ENCODE measurements around the gene PTPRN.

PTPRN gene

GRCh38 chr2:219247678-219248642 is 61.2 kb downstream of the PTPRN start:
- no peak for FAIRE-seq

DNA sequence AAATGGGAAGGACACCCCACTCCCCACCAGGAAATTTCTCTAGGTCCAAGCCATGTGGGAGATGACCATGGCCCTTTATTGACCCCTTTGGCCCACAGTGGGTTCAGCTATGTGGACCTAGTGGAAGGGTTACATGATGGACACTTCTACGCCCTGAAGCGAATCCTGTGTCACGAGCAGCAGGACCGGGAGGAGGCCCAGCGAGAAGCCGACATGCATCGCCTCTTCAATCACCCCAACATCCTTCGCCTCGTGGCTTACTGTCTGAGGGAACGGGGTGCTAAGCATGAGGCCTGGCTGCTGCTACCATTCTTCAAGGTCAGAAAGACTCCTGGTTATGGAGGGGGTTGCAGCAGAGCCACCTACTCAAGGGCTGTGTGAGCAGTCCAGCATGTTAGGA is 62.6 kb downstream of the PTPRN start:
- no peak for FAIRE-seq
- no peak for DNase-seq (ENCODE audit: insufficient read length, low spot score)

More at GRCh38 chr2:219247678-219248642, 61.2 kb downstream of the PTPRN start:
- DNase-seq (ENCODE audit: insufficient read length, low spot score): no peak

DNA sequence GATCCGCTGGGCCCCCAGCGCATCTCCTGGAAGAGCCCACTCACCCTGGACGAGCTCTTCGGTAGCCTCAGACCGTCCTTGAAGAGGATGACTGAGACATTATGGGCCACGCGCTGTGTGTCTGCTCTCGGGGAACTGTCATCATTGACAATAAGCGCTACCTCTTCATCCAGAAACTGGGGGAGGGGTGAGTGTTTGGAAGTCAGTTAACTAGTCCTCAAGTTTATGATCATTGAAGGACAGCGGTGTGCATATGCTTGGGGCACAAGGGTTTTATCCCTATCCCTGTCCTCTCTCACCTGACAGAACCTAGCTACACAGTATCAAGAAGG is 63.3 kb downstream of the PTPRN start:
- FAIRE-seq (peak; percentile 48), DNase-seq (ENCODE audit: insufficient read length, low spot score) (no peak)

GRCh38 chr2:219245148-219245898 is 63.9 kb downstream of the PTPRN start, which contains the start of the genes GLB1L and STK16:
Gene GLB1L, minus strand, starts transcription at chr2:219245444. Its CDS starts 1,871 bp downstream, at chr2:219243573.
Gene STK16, plus strand, starts transcription at chr2:219245479. Its CDS starts 521 bp downstream, at chr2:219246000.
- DNase-seq (ENCODE audit: insufficient read length, low spot score) (peak; percentile 89), FAIRE-seq (peak; percentile 89)

- peak; percentile 71 for FAIRE-seq
- no peak for DNase-seq (ENCODE audit: insufficient read length, low spot score)
Observed at GRCh38 chr2:219244789-219245147, 64.4 kb downstream of the PTPRN start.

- DNase-seq (ENCODE audit: insufficient read length, low spot score) (no peak), FAIRE-seq (no peak)
Observed at GRCh38 chr2:219243291-219243761, 65.9 kb downstream of the PTPRN start.

All from GM19239 (cell line).